GM23338 (cell line): ENCODE measurements around the gene FREY1. TPM values are rescaled to one million over a fixed set of nuclear protein-coding genes. Genes with fewer than 3 reads are reported as not detected.
A peak's percentile ranks its signal among the peaks of the same experiment; 100 is the strongest.

ENCODE experiments used
- ATAC-seq: fragments of 200-7000 bp; cut with Tn5 transposase; 3 replicates; pipeline ENCODE4 v1.9.1; 2020
- DNase-seq: peaks from one replicate; pipeline ENCODE4 v3.0.0-alpha.2; 2015; ENCODE audit warnings: low spot score
- H2AFZ ChIP-seq: fragments of 200-600 bp; sonication (generic); 2 replicates; pipeline ENCODE4 v1.8.0; 2016; ENCODE audit warnings: antibody characterized with exemption, mild to moderate bottlenecking, moderate library complexity
- H3F3A ChIP-seq: fragments of 200-600 bp; sonication (generic); replicated peaks from 2 replicates; pipeline ENCODE4 v1.8.0; 2017; ENCODE audit warnings: antibody characterized with exemption, mixed run types, low read depth
- H3K27ac ChIP-seq: fragments of 200-600 bp; sonication (generic); 2 replicates; pipeline ENCODE4 v1.6.1; 2016; ENCODE audit warnings: low read depth
- H3K27me3 ChIP-seq: fragments of 200-600 bp; sonication (generic); 2 replicates; pipeline ENCODE4 v1.8.0; 2016; ENCODE audit warnings: mild to moderate bottlenecking, mixed run types, moderate library complexity; ENCODE audit not compliant: insufficient read depth
- H3K36me3 ChIP-seq: fragments of 200-600 bp; sonication (generic); 2 replicates; pipeline ENCODE4 v1.8.0; 2016; ENCODE audit warnings: mild to moderate bottlenecking; ENCODE audit not compliant: insufficient read depth
- H3K4me1 ChIP-seq: fragments of 200-600 bp; sonication (generic); 2 replicates; pipeline ENCODE4 v1.8.0; 2016; ENCODE audit warnings: mild to moderate bottlenecking, moderate library complexity; ENCODE audit not compliant: insufficient read depth
- H3K4me2 ChIP-seq: fragments of 200-600 bp; sonication (generic); 2 replicates; pipeline ENCODE4 v1.7.1; 2017; ENCODE audit warnings: mixed run types
- H3K4me3 ChIP-seq: fragments of 200-600 bp; sonication (generic); 2 replicates; pipeline ENCODE4 v1.6.1; 2016; ENCODE audit warnings: mixed run types
- H3K79me2 ChIP-seq: fragments of 200-600 bp; sonication (generic); replicated peaks from 2 replicates; pipeline ENCODE4 v1.8.0; 2017; ENCODE audit warnings: mild to moderate bottlenecking; ENCODE audit not compliant: insufficient read depth
- H3K9me2 ChIP-seq: fragments of 200-600 bp; sonication (generic); 2 replicates; pipeline ENCODE4 v1.8.0; 2017; ENCODE audit not compliant: insufficient read depth
- H4K20me1 ChIP-seq: fragments of 200-600 bp; sonication (generic); replicated peaks from 2 replicates; pipeline ENCODE4 v1.8.0; 2017; ENCODE audit warnings: mild to moderate bottlenecking; ENCODE audit not compliant: insufficient read depth
- H3K27ac Mint-ChIP-seq: 2 replicates; pipeline ENCODE4 v1.8.0; 2020; ENCODE audit warnings: inconsistent platforms, mild to moderate bottlenecking, moderate library complexity, mixed read lengths
- H3K27me3 Mint-ChIP-seq: 3 replicates; pipeline ENCODE4 v1.8.0; 2022; ENCODE audit warnings: low read depth, mild to moderate bottlenecking, moderate library complexity, mixed read lengths, inconsistent platforms; ENCODE audit not compliant: insufficient read depth, poor library complexity
- H3K36me3 Mint-ChIP-seq: 3 replicates; pipeline ENCODE4 v1.8.0; 2021; ENCODE audit warnings: low read depth, mild to moderate bottlenecking, inconsistent platforms, moderate library complexity, mixed read lengths
- H3K4me1 Mint-ChIP-seq: 3 replicates; pipeline ENCODE4 v1.8.0; 2020; ENCODE audit warnings: mild to moderate bottlenecking, inconsistent platforms, mixed read lengths
- H3K4me3 Mint-ChIP-seq: 3 replicates; pipeline ENCODE4 v1.8.0; 2021; ENCODE audit warnings: moderate library complexity, mild to moderate bottlenecking, inconsistent platforms, mixed read lengths
- H3K9me3 Mint-ChIP-seq: 3 replicates; pipeline ENCODE4 v1.8.0; 2020; ENCODE audit warnings: moderate library complexity, mild to moderate bottlenecking, inconsistent platforms, mixed read lengths
- CREB1 ChIP-seq: fragments of 250-450 bp; sonication (Bioruptor Pico); IDR thresholded peaks from 2 replicates; pipeline ENCODE4 v1.5.0; 2020; ENCODE audit warnings: low read depth, mild to moderate bottlenecking, moderate library complexity
- CTCF ChIP-seq, 2 experiments: fragments of 200-600 bp in 1 of 2; sonication (generic) in 1 of 2; conservative IDR thresholded peaks; 2 replicates each; pipeline versions ENCODE4 v1.5.1 to v1.6.1; 2016 to 2017; ENCODE audit warnings: antibody characterized with exemption in 2 of 2, low read depth in 2 of 2, mild to moderate bottlenecking in 2 of 2, moderate library complexity in 1 of 2
- EZH2 ChIP-seq: fragments of 200-600 bp; sonication (generic); IDR thresholded peaks from one replicate; pipeline ENCODE4 v1.8.0; 2017; ENCODE audit warnings: antibody characterized with exemption, mild to moderate bottlenecking, low read depth; ENCODE audit not compliant: unreplicated experiment
- EZH2phosphoT487 ChIP-seq: fragments of 200-600 bp; sonication (generic); IDR thresholded peaks from one replicate; pipeline ENCODE4 v1.8.1; 2018; ENCODE audit warnings: antibody characterized with exemption; ENCODE audit not compliant: unreplicated experiment
- JUNB ChIP-seq: IDR thresholded peaks from one replicate; pipeline ENCODE4 v1.6.1; 2016; ENCODE audit warnings: antibody characterized with exemption; ENCODE audit not compliant: unreplicated experiment
- NANOG ChIP-seq: IDR thresholded peaks from 2 replicates; pipeline ENCODE4 v1.6.1; 2016; ENCODE audit warnings: antibody characterized with exemption, borderline replicate concordance
- POLR2AphosphoS5 ChIP-seq: IDR thresholded peaks from 2 replicates; pipeline ENCODE4 v1.6.1; 2016; ENCODE audit warnings: antibody characterized with exemption, low read depth
- STAT1 ChIP-seq: IDR thresholded peaks from one replicate; pipeline ENCODE4 v1.6.1; 2016; ENCODE audit warnings: antibody characterized with exemption; ENCODE audit not compliant: unreplicated experiment
- ZNF114 ChIP-seq: fragments of 250-450 bp; sonication (Bioruptor Pico); IDR thresholded peaks from 2 replicates; pipeline ENCODE4 v1.5.0; 2020; ENCODE audit warnings: mild to moderate bottlenecking, moderate library complexity
- ZNF331 ChIP-seq: fragments of 250-450 bp; sonication (Bioruptor Pico); IDR thresholded peaks from 2 replicates; pipeline ENCODE4 v1.5.0; 2020; ENCODE audit warnings: low read depth, mild to moderate bottlenecking, moderate library complexity
- polyA plus RNA-seq: library from polyadenylated mRNA; unstranded; fragments of >200 nt; fragmentation: Nextera tagmentation; extraction: Ambion mirVana; gene quantifications from 2 replicates; pipeline ENCODE4 v1.2.1, GENCODE V29; 2016
- total RNA-seq: library from RNA; depleted of rRNA; stranded (reverse); fragments of >200 nt; shearing (Covaris generic); gene quantifications from 2 replicates; pipeline ENCODE4 v1.2.3, GENCODE V29; 2014
- TF ChIP-seq, protein P1 (sequence below): IDR thresholded peaks from one replicate; pipeline ENCODE4 v1.6.1; 2018; ENCODE audit warnings: antibody characterized with exemption; ENCODE audit not compliant: unreplicated experiment

The FREY1 gene
- total and polyA plus RNA-seq, 2 experiments from 2014 or later, result 1.1 TPM; not detected in 1

DNA sequence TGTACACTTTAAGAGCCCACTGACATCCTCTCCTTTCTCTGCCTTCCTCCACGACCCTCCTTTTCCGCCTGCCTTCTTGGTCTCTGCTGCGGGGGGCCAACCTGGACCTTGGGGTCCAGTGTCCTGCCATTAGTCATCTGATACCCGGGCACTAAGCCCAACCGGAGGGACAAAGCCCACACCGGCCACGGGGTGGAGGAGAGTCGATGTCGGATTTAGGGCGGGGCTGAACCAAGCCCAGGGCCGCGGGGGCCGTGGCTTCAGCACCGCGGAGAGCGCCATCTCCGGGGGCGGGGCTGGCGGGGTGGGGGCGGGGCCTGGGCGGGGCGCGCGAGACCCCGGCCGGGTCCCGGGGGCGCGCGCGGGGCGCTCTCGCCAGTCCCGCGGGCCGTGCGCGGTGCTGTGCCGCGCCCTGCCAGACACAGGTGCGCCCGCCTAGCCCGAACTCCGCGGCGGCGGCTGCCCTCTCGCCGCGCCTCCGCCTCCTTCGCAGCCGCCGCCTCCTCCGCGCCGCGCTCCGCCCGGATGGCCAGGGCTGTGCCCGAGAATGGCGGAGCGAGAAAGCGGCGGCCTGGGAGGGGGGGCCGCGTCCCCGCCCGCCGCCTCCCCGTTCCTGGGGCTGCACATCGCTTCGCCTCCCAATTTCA, 21.7 kb downstream of the FREY1 start, which contains the start of gene MAPK8IP1:
MAPK8IP1 (plus strand) TSS at position 378 of the 647 bp plus-strand sequence; CDS start at position 548, 170 bp downstream.
- H3K9me2 ChIP-seq, result no peaks in the 10 kb centered on the region
- peak within 1 kb of the TSS; percentile 89 for H3K4me3 ChIP-seq
- no peak within 1 kb of the TSS for H3K27ac ChIP-seq
- no peaks in the 10 kb centered on the region for H3F3A ChIP-seq
- ATAC-seq (peak; percentile 84), DNase-seq (peak; percentile 88)
- peak within 1 kb of the TSS; percentile 97 for H3K4me2 ChIP-seq
- H3K9me3 Mint-ChIP-seq, result no peaks in the 10 kb centered on the region
- peak within 1 kb of the TSS; percentile 94 for H2AFZ ChIP-seq
- H3K27me3 ChIP-seq, result no peaks in the 10 kb centered on the region
- TF ChIP-seq, protein P1, sequence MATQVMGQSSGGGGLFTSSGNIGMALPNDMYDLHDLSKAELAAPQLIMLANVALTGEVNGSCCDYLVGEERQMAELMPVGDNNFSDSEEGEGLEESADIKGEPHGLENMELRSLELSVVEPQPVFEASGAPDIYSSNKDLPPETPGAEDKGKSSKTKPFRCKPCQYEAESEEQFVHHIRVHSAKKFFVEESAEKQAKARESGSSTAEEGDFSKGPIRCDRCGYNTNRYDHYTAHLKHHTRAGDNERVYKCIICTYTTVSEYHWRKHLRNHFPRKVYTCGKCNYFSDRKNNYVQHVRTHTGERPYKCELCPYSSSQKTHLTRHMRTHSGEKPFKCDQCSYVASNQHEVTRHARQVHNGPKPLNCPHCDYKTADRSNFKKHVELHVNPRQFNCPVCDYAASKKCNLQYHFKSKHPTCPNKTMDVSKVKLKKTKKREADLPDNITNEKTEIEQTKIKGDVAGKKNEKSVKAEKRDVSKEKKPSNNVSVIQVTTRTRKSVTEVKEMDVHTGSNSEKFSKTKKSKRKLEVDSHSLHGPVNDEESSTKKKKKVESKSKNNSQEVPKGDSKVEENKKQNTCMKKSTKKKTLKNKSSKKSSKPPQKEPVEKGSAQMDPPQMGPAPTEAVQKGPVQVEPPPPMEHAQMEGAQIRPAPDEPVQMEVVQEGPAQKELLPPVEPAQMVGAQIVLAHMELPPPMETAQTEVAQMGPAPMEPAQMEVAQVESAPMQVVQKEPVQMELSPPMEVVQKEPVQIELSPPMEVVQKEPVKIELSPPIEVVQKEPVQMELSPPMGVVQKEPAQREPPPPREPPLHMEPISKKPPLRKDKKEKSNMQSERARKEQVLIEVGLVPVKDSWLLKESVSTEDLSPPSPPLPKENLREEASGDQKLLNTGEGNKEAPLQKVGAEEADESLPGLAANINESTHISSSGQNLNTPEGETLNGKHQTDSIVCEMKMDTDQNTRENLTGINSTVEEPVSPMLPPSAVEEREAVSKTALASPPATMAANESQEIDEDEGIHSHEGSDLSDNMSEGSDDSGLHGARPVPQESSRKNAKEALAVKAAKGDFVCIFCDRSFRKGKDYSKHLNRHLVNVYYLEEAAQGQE, result peak; percentile 76
- TF ChIP-seq NANOG (no peak), POLR2AphosphoS5 (peak; percentile 48; the same call in 1 of the 2 replicates), CTCF (conservative IDR thresholded peaks at IDR 0.05; ENCODE audit: low read depth in 2 of 2) (0 out of 4 replicates have a peak, but pooled peaks of 1 of the 2 experiments have one; percentile 2)
- H4K20me1 ChIP-seq, result peaks cover 10% of the 10 kb centered on the region
- peaks cover 9% of the 10 kb centered on the region; the same call in 1 of the 2 replicates for H3K4me1 ChIP-seq
- no peak within 1 kb of the TSS for H3K27ac Mint-ChIP-seq
- H3K27me3 Mint-ChIP-seq, result peaks cover 4% of the 10 kb centered on the region
- H3K36me3 Mint-ChIP-seq, result no peaks in the 10 kb centered on the region; the same call in 2 of the 3 replicates
- H3K36me3 ChIP-seq, result no peaks in the 10 kb centered on the region
- peak within 1 kb of the TSS; percentile 79 for H3K4me3 Mint-ChIP-seq
- peaks cover 10% of the 10 kb centered on the region for H3K4me1 Mint-ChIP-seq
- peaks cover 9% of the 10 kb centered on the region; the same call in 1 of the 2 replicates for H3K79me2 ChIP-seq

- H3K4me3 Mint-ChIP-seq, result peak overlapping the region; percentile 68
- TF ChIP-seq CREB1 (CRISPR knock-in tag), result no peak
- TF ChIP-seq, protein P1, result no peak
- no peak for TF ChIP-seq NANOG
- no peak for TF ChIP-seq ZNF114 (CRISPR knock-in tag)
- TF ChIP-seq ZNF331, result no peak
- TF ChIP-seq STAT1, result no peak
- TF ChIP-seq JUNB, result no peak
- TF ChIP-seq EZH2phosphoT487, result no peak
- no peak for TF ChIP-seq POLR2AphosphoS5
- TF ChIP-seq EZH2, result no peak
These were observed 22.4 kb downstream of the FREY1 start for GRCh38 chr11:45884596-45885185.

More at GRCh38 chr11:45884596-45885185, 22.4 kb downstream of the FREY1 start:
- Histone ChIP-seq H3K36me3 (no peaks in the 10 kb centered on the region), H3K4me2 (peak overlapping the region; percentile 74), H3F3A (no peaks in the 10 kb centered on the region), H3K27me3 (no peaks in the 10 kb centered on the region), H4K20me1 (peaks cover 10% of the 10 kb centered on the region), H3K4me3 (peak overlapping the region; percentile 49), H3K9me2 (no peaks in the 10 kb centered on the region), H2AFZ (no peak overlapping the region), H3K79me2 (peaks cover 9% of the 10 kb centered on the region; the same call in 1 of the 2 replicates), H3K4me1 (peaks cover 9% of the 10 kb centered on the region; the same call in 1 of the 2 replicates), H3K27ac (no peak overlapping the region)
- H3K4me1 Mint-ChIP-seq, result peaks cover 10% of the 10 kb centered on the region
- H3K27me3 Mint-ChIP-seq, result peaks cover 7% of the 10 kb centered on the region
- H3K27ac Mint-ChIP-seq, result no peak overlapping the region
- no peaks in the 10 kb centered on the region; the same call in 2 of the 3 replicates for H3K36me3 Mint-ChIP-seq
- DNase-seq (no peak), ATAC-seq (no peak)
- H3K9me3 Mint-ChIP-seq, result no peaks in the 10 kb centered on the region
